Hematopoietic multipotent progenitor cell treated with erythropoietin and hydrocortisone succinate and interleukin-3 and kit ligand, for 17 days (in vitro differentiated cells): ENCODE results near the gene TBCK.
"Not testable (repeated sequence)": the region's sequence is repeated elsewhere in the genome, so short reads cannot be mapped to it uniquely, and the experiment has no call there.

Experiments used
- DNase-seq: peaks from one replicate; pipeline ENCODE4 v3.0.0-alpha.2; 2015; ENCODE audit warnings: low spot score

TBCK gene

GRCh38 chr4:106210021-106210420, 106.0 kb downstream of the TBCK start:
- no peak for DNase-seq

- DNase-seq = no peak
Observed at GRCh38 chr4:106208481-106209460, 107.2 kb downstream of the TBCK start.

GRCh38 chr4:106201373-106201772, 114.6 kb downstream of the TBCK start:
- no peak for DNase-seq

- DNase-seq = no peak
Observed at GRCh38 chr4:106195435-106195950, 120.5 kb downstream of the TBCK start.

- DNase-seq = no peak
Observed at GRCh38 chr4:106194801-106195200, 121.2 kb downstream of the TBCK start.

- no peak for DNase-seq
Observed at GRCh38 chr4:106192131-106192530, 123.9 kb downstream of the TBCK start.

- no peak for DNase-seq
Observed at GRCh38 chr4:106186201-106186600, 129.8 kb downstream of the TBCK start.

GRCh38 chr4:106183551-106183950, 132.5 kb downstream of the TBCK start:
- no peak for DNase-seq

GRCh38 chr4:106172861-106173260, 143.1 kb downstream of the TBCK start:
- no peak for DNase-seq

GRCh38 chr4:106165351-106166010, 150.5 kb downstream of the TBCK start:
- no peak for DNase-seq

GRCh38 chr4:106162278-106162677, 153.7 kb downstream of the TBCK start:
- no peak for DNase-seq

- DNase-seq = no peak
Observed at GRCh38 chr4:106160560-106160959, 155.4 kb downstream of the TBCK start.

- DNase-seq = no peak
Observed at GRCh38 chr4:106149911-106150310, 166.1 kb downstream of the TBCK start.

GRCh38 chr4:106149026-106149425, 167.0 kb downstream of the TBCK start:
- DNase-seq = no peak

GRCh38 chr4:106142616-106143127, 173.3 kb downstream of the TBCK start:
- DNase-seq = no peak

- no peak for DNase-seq
Observed at GRCh38 chr4:106140601-106141000, 175.4 kb downstream of the TBCK start.

- no peak for DNase-seq
Observed at GRCh38 chr4:106136777-106137331, 179.2 kb downstream of the TBCK start.

GRCh38 chr4:106132045-106132444, 184.0 kb downstream of the TBCK start:
- DNase-seq = no peak

GRCh38 chr4:106126062-106126461, 189.9 kb downstream of the TBCK start:
- DNase-seq = no peak

GRCh38 chr4:106119949-106120555, 196.0 kb downstream of the TBCK start:
- DNase-seq = not testable (repeated sequence)

GRCh38 chr4:106116025-106116424, 200.0 kb downstream of the TBCK start:
- DNase-seq = no peak

- DNase-seq = no peak
Observed at GRCh38 chr4:106114270-106114669, 201.7 kb downstream of the TBCK start.
